Measurements from ENCODE around the gene KNDC1.

Gene KNDC1

GRCh38 chr10:133182791-133183645 lies 23.0 kb downstream of the KNDC1 start:
- Histone ChIP-seq H4K91ac (ENCODE audit: low read depth, low read length, poor library complexity) (no peak overlapping the region), H3K27ac (replicated peaks; ENCODE audit: low read length) (no peak overlapping the region), H3K27me3 (ENCODE audit: control insufficient read depth in 3 of 3, insufficient read depth in 3 of 3, low read depth in 1 of 3, low read length in 3 of 3) (peaks cover 0 to 2% (median 0%) of the 10 kb centered on the region in 3 experiments), H3K36me3 (replicated peaks in 1 of 2; ENCODE audit: control insufficient read depth in 2 of 2, insufficient read depth in 2 of 2, low read length in 2 of 2) (peaks cover 0 to 10% of the 10 kb centered on the region in 2 donors), H3K14ac (ENCODE audit: low read length) (peak overlapping the region; percentile 82), H3K9me3 (replicated peaks in 1 of 2; ENCODE audit: control insufficient read depth in 2 of 2, insufficient read depth in 1 of 2, low read depth in 1 of 2, low read length in 2 of 2) (peaks cover 0 to 9% of the 10 kb centered on the region in 2 donors), H3K4me1 (ENCODE audit: control insufficient read depth in 2 of 2, insufficient read depth in 1 of 2, low read depth in 1 of 2, low read length in 2 of 2) (peaks cover 5% of the 10 kb centered on the region in 2 donors), H2AFZ (ENCODE audit: low read length) (no peak overlapping the region), H2BK5ac (ENCODE audit: low read length) (no peak overlapping the region), H3K9ac (ENCODE audit: low read depth, low read length, poor library complexity) (no peak overlapping the region), H3K4me3 (ENCODE audit: low read length in 2 of 2) (no peak overlapping the region), H3K18ac (ENCODE audit: low read length) (peak overlapping the region; percentile 64), H2BK120ac (ENCODE audit: low read depth, low read length) (no peak overlapping the region), H2AK5ac (ENCODE audit: low read depth, low read length) (no peak overlapping the region), H3K23ac (ENCODE audit: low read depth, low read length, poor library complexity) (peak overlapping the region; percentile 85), H2BK15ac (ENCODE audit: low read length) (no peak overlapping the region), H4K8ac (ENCODE audit: low read depth, low read length) (peak overlapping the region; percentile 65), H3K79me1 (ENCODE audit: low read depth, low read length) (peaks cover 9% of the 10 kb centered on the region), H3K4ac (ENCODE audit: low read length) (peak overlapping the region; percentile 37), H2BK12ac (ENCODE audit: low read length) (peak overlapping the region; percentile 10), H3K4me2 (ENCODE audit: insufficient read depth, low read length, poor library complexity, severe bottlenecking) (peak overlapping the region; percentile 11)
- no peak for DNase-seq (ENCODE audit: low spot score)
- no CpG with 5 or more reads among the region's 66 CpGs for WGBS, 2 donors (ENCODE audit: extremely low coverage in 2 of 2, insufficient read length in 2 of 2, insufficient replicate concordance in 1 of 2)

- peaks cover 9% of the 10 kb centered on the region for H3K79me1 ChIP-seq (ENCODE audit: low read depth, low read length)
- H4K8ac ChIP-seq (ENCODE audit: low read depth, low read length) = peak overlapping the region; percentile 43
- peaks cover 0 to 2% (median 0%) of the 10 kb centered on the region in 3 experiments for H3K27me3 ChIP-seq (ENCODE audit: control insufficient read depth in 3 of 3, insufficient read depth in 3 of 3, low read depth in 1 of 3, low read length in 3 of 3)
- no peak overlapping the region for H2AFZ ChIP-seq (ENCODE audit: low read length)
- H3K9me3 ChIP-seq (replicated peaks in 1 of 2; ENCODE audit: control insufficient read depth in 2 of 2, insufficient read depth in 1 of 2, low read depth in 1 of 2, low read length in 2 of 2) = peaks cover 0 to 8% of the 10 kb centered on the region in 2 donors
- H3K4me2 ChIP-seq (ENCODE audit: insufficient read depth, low read length, poor library complexity, severe bottlenecking) = no peak overlapping the region
- H3K4me1 ChIP-seq (ENCODE audit: control insufficient read depth in 2 of 2, insufficient read depth in 1 of 2, low read depth in 1 of 2, low read length in 2 of 2) = peaks cover 5% of the 10 kb centered on the region in 2 donors
- peak overlapping the region in 1 of 2 donors; percentile 70 for H3K4me3 ChIP-seq (ENCODE audit: low read length in 2 of 2)
- H4K91ac ChIP-seq (ENCODE audit: low read depth, low read length, poor library complexity) = no peak overlapping the region
- WGBS, 2 donors (ENCODE audit: extremely low coverage in 2 of 2, insufficient read length in 2 of 2, insufficient replicate concordance in 1 of 2) = no CpG with 5 or more reads among the region's 21 CpGs
- peak overlapping the region; percentile 88 for H3K9ac ChIP-seq (ENCODE audit: low read depth, low read length, poor library complexity)
- no peak overlapping the region for H2BK12ac ChIP-seq (ENCODE audit: low read length)
- H3K36me3 ChIP-seq (replicated peaks in 1 of 2; ENCODE audit: control insufficient read depth in 2 of 2, insufficient read depth in 2 of 2, low read length in 2 of 2) = peaks cover 0 to 10% of the 10 kb centered on the region in 2 donors
- H3K23ac ChIP-seq (ENCODE audit: low read depth, low read length, poor library complexity) = no peak overlapping the region
- no peak overlapping the region for H2BK5ac ChIP-seq (ENCODE audit: low read length)
- H3K14ac ChIP-seq (ENCODE audit: low read length) = peak overlapping the region; percentile 94
- DNase-seq (ENCODE audit: low spot score) = no peak
- no peak overlapping the region for H2BK15ac ChIP-seq (ENCODE audit: low read length)
- H2BK120ac ChIP-seq (ENCODE audit: low read depth, low read length) = no peak overlapping the region
- H3K18ac ChIP-seq (ENCODE audit: low read length) = no peak overlapping the region
- H3K27ac ChIP-seq (replicated peaks; ENCODE audit: low read length) = no peak overlapping the region
- H2AK5ac ChIP-seq (ENCODE audit: low read depth, low read length) = no peak overlapping the region
- no peak overlapping the region for H3K4ac ChIP-seq (ENCODE audit: low read length)
Measured at GRCh38 chr10:133183646-133184378, 23.8 kb downstream of the KNDC1 start.

GRCh38 chr10:133184591-133185244 lies 24.7 kb downstream of the KNDC1 start:
- peak overlapping the region; percentile 89 for H3K14ac ChIP-seq (ENCODE audit: low read length)
- peak overlapping the region; percentile 64 for H3K18ac ChIP-seq (ENCODE audit: low read length)
- DNase-seq (ENCODE audit: low spot score) = no peak
- peaks cover 0 to 10% of the 10 kb centered on the region in 2 donors for H3K36me3 ChIP-seq (replicated peaks in 1 of 2; ENCODE audit: control insufficient read depth in 2 of 2, insufficient read depth in 2 of 2, low read length in 2 of 2)
- peak overlapping the region; percentile 98 for H4K8ac ChIP-seq (ENCODE audit: low read depth, low read length)
- H3K23ac ChIP-seq (ENCODE audit: low read depth, low read length, poor library complexity) = peak overlapping the region; percentile 90
- no CpG with 5 or more reads among the region's 23 CpGs for WGBS, 2 donors (ENCODE audit: extremely low coverage in 2 of 2, insufficient read length in 2 of 2, insufficient replicate concordance in 1 of 2)
- H3K4me3 ChIP-seq (ENCODE audit: low read length in 2 of 2) = peak overlapping the region in 1 of 2 donors; percentile 61
- H2BK12ac ChIP-seq (ENCODE audit: low read length) = peak overlapping the region; percentile 94
- H2BK5ac ChIP-seq (ENCODE audit: low read length) = no peak overlapping the region
- no peak overlapping the region for H2AFZ ChIP-seq (ENCODE audit: low read length)
- peaks cover 0 to 2% (median 0%) of the 10 kb centered on the region in 3 experiments for H3K27me3 ChIP-seq (ENCODE audit: control insufficient read depth in 3 of 3, insufficient read depth in 3 of 3, low read depth in 1 of 3, low read length in 3 of 3)
- H3K4ac ChIP-seq (ENCODE audit: low read length) = no peak overlapping the region
- H3K4me2 ChIP-seq (ENCODE audit: insufficient read depth, low read length, poor library complexity, severe bottlenecking) = no peak overlapping the region
- H2BK120ac ChIP-seq (ENCODE audit: low read depth, low read length) = no peak overlapping the region
- H3K9me3 ChIP-seq (replicated peaks in 1 of 2; ENCODE audit: control insufficient read depth in 2 of 2, insufficient read depth in 1 of 2, low read depth in 1 of 2, low read length in 2 of 2) = peaks cover 0 to 9% of the 10 kb centered on the region in 2 donors
- peaks cover 9% of the 10 kb centered on the region for H3K79me1 ChIP-seq (ENCODE audit: low read depth, low read length)
- H4K91ac ChIP-seq (ENCODE audit: low read depth, low read length, poor library complexity) = no peak overlapping the region
- H3K4me1 ChIP-seq (ENCODE audit: control insufficient read depth in 2 of 2, insufficient read depth in 1 of 2, low read depth in 1 of 2, low read length in 2 of 2) = peaks cover 5% of the 10 kb centered on the region in 2 donors
- H3K9ac ChIP-seq (ENCODE audit: low read depth, low read length, poor library complexity) = peak overlapping the region; percentile 44
- H2BK15ac ChIP-seq (ENCODE audit: low read length) = no peak overlapping the region
- no peak overlapping the region for H3K27ac ChIP-seq (replicated peaks; ENCODE audit: low read length)
- no peak overlapping the region for H2AK5ac ChIP-seq (ENCODE audit: low read depth, low read length)

Data from neuronal stem cell (in vitro differentiated cells).